SK-N-SH (cell line): ENCODE results near the gene SNTG2.

Source experiments
- CTCF ChIP-seq: fragments of 200-600 bp; sonication (generic); IDR thresholded peaks from 2 replicates; pipeline ENCODE4 v1.6.1; 2017; ENCODE audit warnings: antibody characterized with exemption, mild to moderate bottlenecking, moderate library complexity
- ELF1 ChIP-seq: IDR thresholded peaks from 2 replicates; pipeline ENCODE4 v1.4.0; 2012
- FOXM1 ChIP-seq: IDR thresholded peaks from 2 replicates; pipeline ENCODE4 v1.4.0; 2012; ENCODE audit warnings: low read depth, mild to moderate bottlenecking
- MAX ChIP-seq: IDR thresholded peaks from 2 replicates; pipeline ENCODE4 v1.4.0; 2012; ENCODE audit warnings: low read depth
- NRF1 ChIP-seq: IDR thresholded peaks from 2 replicates; pipeline ENCODE4 v1.6.1; 2012; ENCODE audit warnings: low read depth, mild to moderate bottlenecking, low read length
- POLR2AphosphoS5 ChIP-seq: IDR thresholded peaks from 2 replicates; pipeline ENCODE4 v1.6.1; 2012; ENCODE audit warnings: low read depth, low read length
- REST ChIP-seq: IDR thresholded peaks from 2 replicates; pipeline ENCODE4 v1.6.1; 2012; ENCODE audit warnings: mild to moderate bottlenecking, low read depth, low read length, moderate library complexity
- SIN3A ChIP-seq: IDR thresholded peaks from 2 replicates; pipeline ENCODE4 v1.6.1; 2012; ENCODE audit warnings: low read depth, mild to moderate bottlenecking, low read length, moderate library complexity, borderline replicate concordance
- TEAD4 ChIP-seq: IDR thresholded peaks from 2 replicates; pipeline ENCODE4 v1.4.0; 2012; ENCODE audit warnings: mild to moderate bottlenecking, borderline replicate concordance; ENCODE audit not compliant: insufficient read depth
- USF1 ChIP-seq: IDR thresholded peaks from 2 replicates; pipeline ENCODE4 v1.4.0; 2012; ENCODE audit warnings: low read depth, borderline replicate concordance
- USF2 ChIP-seq: fragments of 150-350 bp; IDR thresholded peaks from 2 replicates; pipeline ENCODE4 v1.6.1; 2017; ENCODE audit warnings: antibody characterized with exemption, low read length, low read depth, borderline replicate concordance
- YY1 ChIP-seq: IDR thresholded peaks from 2 replicates; pipeline ENCODE4 v1.4.0; 2012; ENCODE audit warnings: low read depth, mild to moderate bottlenecking

GRCh38 chr2:1072250-1072649, 121.6 kb downstream of the SNTG2 start:
- TF ChIP-seq NRF1 (no peak), POLR2AphosphoS5 (no peak), CTCF (no peak), YY1 (no peak), FOXM1 (no peak), REST (no peak), USF2 (no peak), ELF1 (no peak), MAX (no peak), TEAD4 (no peak), USF1 (no peak), SIN3A (no peak)
